ENCODE results near the gene IRF2.

DNA sequence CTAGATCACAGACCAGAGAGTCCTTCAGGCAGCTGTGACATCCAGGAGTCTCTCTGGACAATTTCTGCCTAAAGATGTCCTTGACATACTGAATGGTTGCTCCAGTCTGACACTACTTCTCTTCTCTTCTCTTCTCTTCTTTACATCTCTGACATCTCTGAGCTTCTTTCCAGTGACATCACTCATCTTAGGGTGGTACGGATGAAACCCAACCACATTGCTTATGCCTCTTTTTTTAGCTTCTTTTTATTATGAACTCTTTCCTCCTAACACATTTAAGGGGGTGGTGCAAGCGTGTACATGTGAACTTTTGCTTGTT, 39.4 kb upstream of the IRF2 start:
- TF ChIP-seq REST (IDR thresholded peaks at IDR 0.05; ENCODE audit: borderline replicate concordance) (no peak), POLR2AphosphoS5 (IDR thresholded peaks at IDR 0.05) (no peak)
- TF ChIP-seq, protein P1, sequence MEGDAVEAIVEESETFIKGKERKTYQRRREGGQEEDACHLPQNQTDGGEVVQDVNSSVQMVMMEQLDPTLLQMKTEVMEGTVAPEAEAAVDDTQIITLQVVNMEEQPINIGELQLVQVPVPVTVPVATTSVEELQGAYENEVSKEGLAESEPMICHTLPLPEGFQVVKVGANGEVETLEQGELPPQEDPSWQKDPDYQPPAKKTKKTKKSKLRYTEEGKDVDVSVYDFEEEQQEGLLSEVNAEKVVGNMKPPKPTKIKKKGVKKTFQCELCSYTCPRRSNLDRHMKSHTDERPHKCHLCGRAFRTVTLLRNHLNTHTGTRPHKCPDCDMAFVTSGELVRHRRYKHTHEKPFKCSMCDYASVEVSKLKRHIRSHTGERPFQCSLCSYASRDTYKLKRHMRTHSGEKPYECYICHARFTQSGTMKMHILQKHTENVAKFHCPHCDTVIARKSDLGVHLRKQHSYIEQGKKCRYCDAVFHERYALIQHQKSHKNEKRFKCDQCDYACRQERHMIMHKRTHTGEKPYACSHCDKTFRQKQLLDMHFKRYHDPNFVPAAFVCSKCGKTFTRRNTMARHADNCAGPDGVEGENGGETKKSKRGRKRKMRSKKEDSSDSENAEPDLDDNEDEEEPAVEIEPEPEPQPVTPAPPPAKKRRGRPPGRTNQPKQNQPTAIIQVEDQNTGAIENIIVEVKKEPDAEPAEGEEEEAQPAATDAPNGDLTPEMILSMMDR (IDR thresholded peaks at IDR 0.05; ENCODE audit: poor library complexity, severe bottlenecking): no peak
